ENCODE data around the gene MRPL16. TPM values are rescaled to one million over a fixed set of nuclear protein-coding genes. Genes with fewer than 3 reads are reported as not detected.

The MRPL16 gene
- total and polyA plus RNA-seq, 9 donors = 30.0 to 68.1 (median 38.5) TPM

DNA sequence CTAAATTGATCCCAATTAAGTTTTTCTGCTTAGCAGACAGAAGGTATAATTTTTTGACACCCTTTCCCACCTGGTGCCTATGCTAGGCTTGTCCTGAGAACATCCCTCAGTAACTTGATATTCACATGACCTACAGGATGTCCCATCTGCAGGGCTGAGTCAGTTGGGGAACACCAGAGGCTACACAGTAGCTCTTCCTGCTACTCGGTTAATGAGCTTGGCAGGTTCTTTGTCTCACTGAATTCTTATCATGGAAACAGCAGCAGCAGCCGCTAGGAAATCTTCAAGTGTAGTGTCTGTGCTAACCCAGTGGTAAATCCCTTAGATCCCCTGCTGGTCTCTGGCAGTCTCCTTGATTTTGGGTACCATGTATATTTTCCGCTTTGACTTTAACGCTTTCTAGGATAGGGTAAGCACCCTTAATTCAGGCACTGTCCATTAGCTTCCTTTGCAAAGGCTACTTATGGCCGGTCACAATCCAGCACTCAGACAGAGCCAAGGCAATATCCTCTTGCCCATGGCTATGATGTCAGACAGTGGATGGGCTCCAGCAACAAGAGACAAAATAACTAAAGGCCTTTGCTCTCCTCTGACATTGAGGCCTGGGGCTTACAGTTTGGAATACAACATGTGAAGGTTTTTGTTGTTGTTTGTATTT is 8.5 kb downstream of the MRPL16 start:
- Histone ChIP-seq H3K27ac (peak overlapping the region in 1 of 2 donors; percentile 39), H3K27me3 (no peaks in the 10 kb centered on the region), H3K4me1 (ENCODE audit: insufficient read depth) (no peaks in the 10 kb centered on the region), H3K36me3 (no peaks in the 10 kb centered on the region), H3K4me3 (no peak overlapping the region), H3K9me3 (no peaks in the 10 kb centered on the region)
- intact Hi-C loops (cut with DNase I) = loop anchor here (2.0 to 10.0 kb wide), 4 partner anchors 47 to 267 kb away; partner anchors contain the start of gene STX3 (in 2 of the 4)
- WGBS, 3 donors = 42 to 45% (median 42%) methylated on average over 5 of the region's 5 CpGs
- TF ChIP-seq, protein P1, sequence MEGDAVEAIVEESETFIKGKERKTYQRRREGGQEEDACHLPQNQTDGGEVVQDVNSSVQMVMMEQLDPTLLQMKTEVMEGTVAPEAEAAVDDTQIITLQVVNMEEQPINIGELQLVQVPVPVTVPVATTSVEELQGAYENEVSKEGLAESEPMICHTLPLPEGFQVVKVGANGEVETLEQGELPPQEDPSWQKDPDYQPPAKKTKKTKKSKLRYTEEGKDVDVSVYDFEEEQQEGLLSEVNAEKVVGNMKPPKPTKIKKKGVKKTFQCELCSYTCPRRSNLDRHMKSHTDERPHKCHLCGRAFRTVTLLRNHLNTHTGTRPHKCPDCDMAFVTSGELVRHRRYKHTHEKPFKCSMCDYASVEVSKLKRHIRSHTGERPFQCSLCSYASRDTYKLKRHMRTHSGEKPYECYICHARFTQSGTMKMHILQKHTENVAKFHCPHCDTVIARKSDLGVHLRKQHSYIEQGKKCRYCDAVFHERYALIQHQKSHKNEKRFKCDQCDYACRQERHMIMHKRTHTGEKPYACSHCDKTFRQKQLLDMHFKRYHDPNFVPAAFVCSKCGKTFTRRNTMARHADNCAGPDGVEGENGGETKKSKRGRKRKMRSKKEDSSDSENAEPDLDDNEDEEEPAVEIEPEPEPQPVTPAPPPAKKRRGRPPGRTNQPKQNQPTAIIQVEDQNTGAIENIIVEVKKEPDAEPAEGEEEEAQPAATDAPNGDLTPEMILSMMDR (IDR thresholded peaks at IDR 0.05) = no peak
- DNase-seq = peak in 3 of 5 donors; percentile 25 to 39 (median 32)

DNA sequence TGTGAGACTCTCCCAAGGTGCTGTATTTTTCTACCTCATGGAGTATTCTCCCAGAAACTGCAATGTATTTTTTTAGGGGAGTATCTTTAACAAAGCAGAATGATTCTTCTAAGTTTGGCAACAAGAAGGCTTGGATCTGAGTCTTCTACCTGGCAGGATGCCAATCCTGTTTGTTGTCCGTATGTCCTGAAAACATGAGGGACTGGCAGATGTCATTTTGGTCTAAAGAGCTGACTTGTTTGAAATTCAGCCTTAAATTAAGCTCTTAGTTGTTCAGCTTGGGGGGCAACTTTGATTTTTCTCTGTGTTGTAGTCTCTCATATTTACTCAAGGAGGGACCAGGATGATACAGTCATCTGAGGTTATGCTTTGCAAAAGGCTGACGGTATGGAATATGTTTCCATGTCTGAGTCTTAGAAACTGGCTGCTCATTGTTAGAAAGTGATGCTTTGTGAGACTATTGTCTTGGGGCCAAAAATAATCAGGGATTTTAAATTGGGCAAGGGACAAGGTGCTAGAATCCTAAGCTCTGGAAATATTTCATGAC is 9.3 kb downstream of the MRPL16 start:
- no peak for TF ChIP-seq EP300 (IDR thresholded peaks at IDR 0.05)
- no peak for TF ChIP-seq POLR2A (IDR thresholded peaks at IDR 0.05)
- TF ChIP-seq, protein P1 (IDR thresholded peaks at IDR 0.05) = no peak
- WGBS, 3 donors = 47 to 61% (median 51%) methylated on average over 2 of the region's 2 CpGs
- no peak for DNase-seq
- intact Hi-C loops (cut with DNase I) = loop anchor here in 3 of 4 donors (5.0 to 10.0 kb wide), 3 partner anchors 46 to 266 kb away; partner anchors contain the start of gene STX3 (in 1 of the 3)
- H3K27ac ChIP-seq = no peak overlapping the region
- no peaks in the 10 kb centered on the region for H3K27me3 ChIP-seq
- no peaks in the 10 kb centered on the region for H3K9me3 ChIP-seq
- no peaks in the 10 kb centered on the region for H3K4me1 ChIP-seq (ENCODE audit: insufficient read depth)
- H3K4me3 ChIP-seq = no peak overlapping the region
- H3K36me3 ChIP-seq = no peaks in the 10 kb centered on the region

DNA sequence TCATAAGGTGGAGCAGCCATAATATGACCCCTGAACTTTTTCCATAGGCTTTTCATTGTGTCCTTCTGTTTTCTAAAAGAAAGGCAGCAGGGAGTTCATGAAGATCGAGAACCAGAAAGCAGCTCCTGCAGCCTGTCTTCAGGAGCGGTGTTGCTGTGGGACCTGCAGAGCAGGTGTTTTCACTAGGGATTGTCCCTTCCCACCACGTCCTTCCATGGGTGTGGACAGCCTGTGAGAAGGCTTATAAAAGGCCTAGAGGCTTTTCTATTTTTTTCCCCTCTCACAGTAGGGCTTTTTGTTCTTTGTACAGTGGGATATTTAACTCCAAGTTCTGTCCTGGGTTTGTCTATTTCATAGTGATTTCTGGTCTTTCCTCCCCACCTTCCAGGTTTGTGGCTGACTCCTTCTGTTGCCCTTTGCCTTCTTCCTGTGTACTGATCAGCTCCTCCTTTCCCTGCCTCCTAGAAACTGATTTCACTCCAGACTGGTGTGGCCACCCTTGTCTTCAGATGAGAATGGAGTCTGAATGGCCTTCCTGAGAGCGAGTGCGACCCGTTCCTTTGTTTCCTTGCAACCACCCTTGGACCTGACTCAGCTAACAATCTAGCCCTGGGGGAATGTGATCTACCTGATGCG is 10.1 kb downstream of the MRPL16 start:
- Histone ChIP-seq H3K4me3 (no peak overlapping the region), H3K27me3 (no peaks in the 10 kb centered on the region), H3K4me1 (ENCODE audit: insufficient read depth) (no peaks in the 10 kb centered on the region), H3K27ac (no peak overlapping the region), H3K9me3 (no peaks in the 10 kb centered on the region), H3K36me3 (no peaks in the 10 kb centered on the region)
- 84 to 93% (median 93%) methylated on average over 7 of the region's 7 CpGs for WGBS, 3 donors
- TF ChIP-seq POLR2A (IDR thresholded peaks at IDR 0.05) (no peak), EP300 (IDR thresholded peaks at IDR 0.05) (no peak)
- TF ChIP-seq, protein P1 (IDR thresholded peaks at IDR 0.05) = no peak
- intact Hi-C loops (cut with DNase I) = loop anchor here in 3 of 4 donors (5.0 to 10.0 kb wide), 3 partner anchors 46 to 266 kb away; partner anchors contain the start of gene STX3 (in 1 of the 3)
- DNase-seq = no peak

DNA sequence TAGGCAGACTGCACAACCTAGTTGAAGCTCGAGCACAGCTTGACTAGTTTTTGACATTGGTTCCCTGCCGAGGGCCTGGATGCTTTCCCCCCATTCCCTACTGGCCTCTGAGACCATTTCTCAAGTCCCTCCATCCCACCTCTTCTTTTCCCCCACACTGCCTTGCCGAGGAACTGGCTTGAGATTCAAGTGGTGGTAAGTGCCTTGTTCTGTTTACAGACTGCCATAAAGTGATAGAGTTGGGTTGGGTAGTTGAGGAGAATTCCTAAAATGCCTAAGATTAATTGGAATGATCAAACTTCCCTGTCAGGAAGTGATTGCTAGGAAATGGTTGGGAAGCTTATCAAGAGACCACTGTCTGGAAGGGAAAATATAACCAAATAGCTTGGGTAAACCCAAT is 16.2 kb downstream of the MRPL16 start:
- no peak for DNase-seq
- no peaks in the 10 kb centered on the region for H3K9me3 ChIP-seq
- H3K36me3 ChIP-seq = no peaks in the 10 kb centered on the region
- no peaks in the 10 kb centered on the region for H3K4me1 ChIP-seq (ENCODE audit: insufficient read depth)
- TF ChIP-seq EP300 (IDR thresholded peaks at IDR 0.05) (no peak), POLR2A (IDR thresholded peaks at IDR 0.05) (no peak)
- TF ChIP-seq, protein P1 (IDR thresholded peaks at IDR 0.05) = no peak
- intact Hi-C loops (cut with DNase I) = no loop called here
- H3K27ac ChIP-seq = no peak overlapping the region
- H3K4me3 ChIP-seq = no peak overlapping the region
- no peaks in the 10 kb centered on the region for H3K27me3 ChIP-seq
- WGBS, 3 donors = 83 to 86% (median 85%) methylated on average over 3 of the region's 3 CpGs

Measured in ovary (tissue), 9 donors.